Measurements from ENCODE around the gene TOMM34. TPM values are rescaled to one million over a fixed set of nuclear protein-coding genes. Genes with fewer than 3 reads are reported as not detected.
A peak's percentile ranks its signal among the peaks of the same experiment; 100 is the strongest.

Gene TOMM34
- total and polyA plus RNA-seq, 4 donors, result 5.1 to 13.4 (median 9.8) TPM

- DNase-seq (no peak), ATAC-seq (ENCODE audit: low FRiP score) (no peak)
- H3K4me3 ChIP-seq (ENCODE audit: low read length in 2 of 2), result peak overlapping the region in 1 of 2 donors; percentile 43
- no peaks in the 10 kb centered on the region for H3K4me1 ChIP-seq (ENCODE audit: control insufficient read depth in 1 of 2, insufficient read depth in 2 of 2, low read length in 2 of 2)
- no peak overlapping the region for H3K27ac ChIP-seq (ENCODE audit: low read depth in 1 of 2, low read length in 2 of 2)
- WGBS, 2 donors, result 20 to 36% methylated on average over 8 of the region's 8 CpGs
- H3K27me3 ChIP-seq (ENCODE audit: control insufficient read depth in 1 of 2, insufficient read depth in 2 of 2, low read length in 1 of 2), result no peaks in the 10 kb centered on the region
- H3K36me3 ChIP-seq (ENCODE audit: control insufficient read depth in 1 of 2, insufficient read depth in 2 of 2, low read length in 1 of 2), result peaks cover 0 to 1% of the 10 kb centered on the region in 2 donors
- intact Hi-C loops (cut with DNase I), result loop anchor here in 1 of 2 donors (5.0 kb wide), 1 partner anchor 72 kb away; the partner anchor contains the start of gene YWHAB
- H3K9me3 ChIP-seq (ENCODE audit: control insufficient read depth, low read length), result no peaks in the 10 kb centered on the region
Measured at GRCh38 chr20:44959082-44959637, 1.0 kb downstream of the TOMM34 start.

- Histone ChIP-seq H3K9me3 (ENCODE audit: control insufficient read depth, low read length) (no peaks in the 10 kb centered on the region), H3K36me3 (ENCODE audit: control insufficient read depth in 1 of 2, insufficient read depth in 2 of 2, low read length in 1 of 2) (peaks cover 0 to 6% of the 10 kb centered on the region in 2 donors), H3K4me3 (ENCODE audit: low read length in 2 of 2) (no peak overlapping the region), H3K27me3 (ENCODE audit: control insufficient read depth in 1 of 2, insufficient read depth in 2 of 2, low read length in 1 of 2) (no peaks in the 10 kb centered on the region), H3K4me1 (ENCODE audit: control insufficient read depth in 1 of 2, insufficient read depth in 2 of 2, low read length in 2 of 2) (no peaks in the 10 kb centered on the region), H3K27ac (ENCODE audit: low read depth in 1 of 2, low read length in 2 of 2) (no peak overlapping the region)
- 86 to 90% methylated on average over 8 of the region's 8 CpGs for WGBS, 2 donors
- ATAC-seq (ENCODE audit: low FRiP score), result no peak
- intact Hi-C loops (cut with DNase I), result loop anchor here in 1 of 2 donors (5.0 kb wide), 1 partner anchor 71 kb away; the partner anchor contains the start of gene YWHAB
- no peak for DNase-seq
Measured at GRCh38 chr20:44958276-44958675, 1.9 kb downstream of the TOMM34 start.

GRCh38 chr20:44956410-44956809, 3.8 kb downstream of the TOMM34 start:
- Histone ChIP-seq H3K4me1 (ENCODE audit: control insufficient read depth in 1 of 2, insufficient read depth in 2 of 2, low read length in 2 of 2) (no peaks in the 10 kb centered on the region), H3K9me3 (ENCODE audit: control insufficient read depth, low read length) (no peaks in the 10 kb centered on the region), H3K27me3 (ENCODE audit: control insufficient read depth in 1 of 2, insufficient read depth in 2 of 2, low read length in 1 of 2) (no peaks in the 10 kb centered on the region), H3K4me3 (ENCODE audit: low read length in 2 of 2) (no peak overlapping the region), H3K27ac (ENCODE audit: low read depth in 1 of 2, low read length in 2 of 2) (no peak overlapping the region), H3K36me3 (ENCODE audit: control insufficient read depth in 1 of 2, insufficient read depth in 2 of 2, low read length in 1 of 2) (peaks cover 5 to 6% of the 10 kb centered on the region in 2 donors)
- 89 to 94% methylated on average over 3 of the region's 3 CpGs for WGBS, 2 donors
- ATAC-seq (ENCODE audit: low FRiP score), result no peak
- intact Hi-C loops (cut with DNase I), result loop anchor here in 1 of 2 donors (5.0 kb wide), 1 partner anchor 69 kb away; the partner anchor contains the start of gene YWHAB
- DNase-seq, result no peak

- no peak overlapping the region for H3K4me3 ChIP-seq (ENCODE audit: low read length in 2 of 2)
- H3K36me3 ChIP-seq (ENCODE audit: control insufficient read depth in 1 of 2, insufficient read depth in 2 of 2, low read length in 1 of 2), result peaks cover 10 to 12% of the 10 kb centered on the region in 2 donors
- H3K4me1 ChIP-seq (ENCODE audit: control insufficient read depth in 1 of 2, insufficient read depth in 2 of 2, low read length in 2 of 2), result no peaks in the 10 kb centered on the region
- intact Hi-C loops (cut with DNase I), result loop anchor here in 1 of 2 donors (5.0 kb wide), 1 partner anchor 68 kb away; the partner anchor contains the start of gene YWHAB
- no peaks in the 10 kb centered on the region for H3K9me3 ChIP-seq (ENCODE audit: control insufficient read depth, low read length)
- ATAC-seq (ENCODE audit: low FRiP score) (no peak), DNase-seq (no peak)
- 70 to 71% methylated on average over 4 of the region's 4 CpGs for WGBS, 2 donors
- H3K27me3 ChIP-seq (ENCODE audit: control insufficient read depth in 1 of 2, insufficient read depth in 2 of 2, low read length in 1 of 2), result no peaks in the 10 kb centered on the region
- no peak overlapping the region for H3K27ac ChIP-seq (ENCODE audit: low read depth in 1 of 2, low read length in 2 of 2)
Measured at GRCh38 chr20:44955270-44955669, 4.9 kb downstream of the TOMM34 start.

- ATAC-seq (ENCODE audit: low FRiP score), result no peak
- Histone ChIP-seq H3K27ac (ENCODE audit: low read depth in 1 of 2, low read length in 2 of 2) (no peak overlapping the region), H3K4me3 (ENCODE audit: low read length in 2 of 2) (no peak overlapping the region), H3K9me3 (ENCODE audit: control insufficient read depth, low read length) (no peaks in the 10 kb centered on the region), H3K4me1 (ENCODE audit: control insufficient read depth in 1 of 2, insufficient read depth in 2 of 2, low read length in 2 of 2) (no peaks in the 10 kb centered on the region), H3K27me3 (ENCODE audit: control insufficient read depth in 1 of 2, insufficient read depth in 2 of 2, low read length in 1 of 2) (no peaks in the 10 kb centered on the region), H3K36me3 (ENCODE audit: control insufficient read depth in 1 of 2, insufficient read depth in 2 of 2, low read length in 1 of 2) (peaks cover 10 to 17% of the 10 kb centered on the region in 2 donors)
- WGBS, 2 donors, result 98% methylated on average over 5 of the region's 5 CpGs
- DNase-seq, result no peak
- intact Hi-C loops (cut with DNase I), result no loop called here
Measured at GRCh38 chr20:44954211-44954610, 6.0 kb downstream of the TOMM34 start.

- no peak for ATAC-seq (ENCODE audit: low FRiP score)
- H3K27ac ChIP-seq (ENCODE audit: low read depth in 1 of 2, low read length in 2 of 2), result no peak overlapping the region
- peaks cover 10 to 19% of the 10 kb centered on the region in 2 donors for H3K36me3 ChIP-seq (ENCODE audit: control insufficient read depth in 1 of 2, insufficient read depth in 2 of 2, low read length in 1 of 2)
- H3K4me3 ChIP-seq (ENCODE audit: low read length in 2 of 2), result no peak overlapping the region
- H3K4me1 ChIP-seq (ENCODE audit: control insufficient read depth in 1 of 2, insufficient read depth in 2 of 2, low read length in 2 of 2), result no peaks in the 10 kb centered on the region
- intact Hi-C loops (cut with DNase I), result no loop called here
- H3K27me3 ChIP-seq (ENCODE audit: control insufficient read depth in 1 of 2, insufficient read depth in 2 of 2, low read length in 1 of 2), result no peaks in the 10 kb centered on the region
- H3K9me3 ChIP-seq (ENCODE audit: control insufficient read depth, low read length), result no peaks in the 10 kb centered on the region
- 96 to 100% methylated on average over 1 of the region's 1 CpG for WGBS, 2 donors
- no peak for DNase-seq
Measured at GRCh38 chr20:44952731-44953130, 7.5 kb downstream of the TOMM34 start.

- no peak overlapping the region for H3K4me3 ChIP-seq (ENCODE audit: low read length in 2 of 2)
- no peaks in the 10 kb centered on the region for H3K4me1 ChIP-seq (ENCODE audit: control insufficient read depth in 1 of 2, insufficient read depth in 2 of 2, low read length in 2 of 2)
- H3K9me3 ChIP-seq (ENCODE audit: control insufficient read depth, low read length), result no peaks in the 10 kb centered on the region
- no peak for DNase-seq
- no peak for ATAC-seq (ENCODE audit: low FRiP score)
- 97 to 100% methylated on average over 1 of the region's 1 CpG for WGBS, 2 donors
- H3K27me3 ChIP-seq (ENCODE audit: control insufficient read depth in 1 of 2, insufficient read depth in 2 of 2, low read length in 1 of 2), result no peaks in the 10 kb centered on the region
- H3K36me3 ChIP-seq (ENCODE audit: control insufficient read depth in 1 of 2, insufficient read depth in 2 of 2, low read length in 1 of 2), result peaks cover 10 to 18% of the 10 kb centered on the region in 2 donors
- no peak overlapping the region for H3K27ac ChIP-seq (ENCODE audit: low read depth in 1 of 2, low read length in 2 of 2)
- intact Hi-C loops (cut with DNase I), result no loop called here
Measured at GRCh38 chr20:44950368-44950767, 9.8 kb downstream of the TOMM34 start.

- ATAC-seq (ENCODE audit: low FRiP score) (no peak), DNase-seq (no peak)
- no peaks in the 10 kb centered on the region for H3K9me3 ChIP-seq (ENCODE audit: control insufficient read depth, low read length)
- H3K4me1 ChIP-seq (ENCODE audit: control insufficient read depth in 1 of 2, insufficient read depth in 2 of 2, low read length in 2 of 2), result no peaks in the 10 kb centered on the region
- WGBS, 2 donors, result 82 to 83% methylated on average over 2 of the region's 2 CpGs
- H3K36me3 ChIP-seq (ENCODE audit: control insufficient read depth in 1 of 2, insufficient read depth in 2 of 2, low read length in 1 of 2), result peaks cover 10 to 15% of the 10 kb centered on the region in 2 donors
- intact Hi-C loops (cut with DNase I), result no loop called here
- H3K27ac ChIP-seq (ENCODE audit: low read depth in 1 of 2, low read length in 2 of 2), result no peak overlapping the region
- no peak overlapping the region for H3K4me3 ChIP-seq (ENCODE audit: low read length in 2 of 2)
- H3K27me3 ChIP-seq (ENCODE audit: control insufficient read depth in 1 of 2, insufficient read depth in 2 of 2, low read length in 1 of 2), result no peaks in the 10 kb centered on the region
Measured at GRCh38 chr20:44948513-44948912, 11.7 kb downstream of the TOMM34 start.

- Histone ChIP-seq H3K9me3 (ENCODE audit: control insufficient read depth, low read length) (no peaks in the 10 kb centered on the region), H3K4me1 (ENCODE audit: control insufficient read depth in 1 of 2, insufficient read depth in 2 of 2, low read length in 2 of 2) (no peaks in the 10 kb centered on the region), H3K27me3 (ENCODE audit: control insufficient read depth in 1 of 2, insufficient read depth in 2 of 2, low read length in 1 of 2) (no peaks in the 10 kb centered on the region), H3K4me3 (ENCODE audit: low read length in 2 of 2) (no peak overlapping the region), H3K27ac (ENCODE audit: low read depth in 1 of 2, low read length in 2 of 2) (no peak overlapping the region), H3K36me3 (ENCODE audit: control insufficient read depth in 1 of 2, insufficient read depth in 2 of 2, low read length in 1 of 2) (peaks cover 9 to 19% of the 10 kb centered on the region in 2 donors)
- ATAC-seq (ENCODE audit: low FRiP score) (no peak), DNase-seq (no peak)
- WGBS, 2 donors, result 91% methylated on average over 5 of the region's 5 CpGs
- intact Hi-C loops (cut with DNase I), result no loop called here
Measured at GRCh38 chr20:44948107-44948506, 12.1 kb downstream of the TOMM34 start.

All from aorta (tissue), 5 donors.